GM23338 (cell line): Measurements from ENCODE around the gene SRM.

Experiments
- CTCF ChIP-seq, 2 experiments: fragments of 200-600 bp in 1 of 2; sonication (generic) in 1 of 2; conservative IDR thresholded peaks; 2 replicates each; pipeline versions ENCODE4 v1.5.1 to v1.6.1; 2016 to 2017; ENCODE audit warnings: antibody characterized with exemption in 2 of 2, low read depth in 2 of 2, mild to moderate bottlenecking in 2 of 2, moderate library complexity in 1 of 2
- EZH2 ChIP-seq: fragments of 200-600 bp; sonication (generic); IDR thresholded peaks from one replicate; pipeline ENCODE4 v1.8.0; 2017; ENCODE audit warnings: antibody characterized with exemption, mild to moderate bottlenecking, low read depth; ENCODE audit not compliant: unreplicated experiment
- EZH2phosphoT487 ChIP-seq: fragments of 200-600 bp; sonication (generic); IDR thresholded peaks from one replicate; pipeline ENCODE4 v1.8.1; 2018; ENCODE audit warnings: antibody characterized with exemption; ENCODE audit not compliant: unreplicated experiment
- POLR2AphosphoS5 ChIP-seq: IDR thresholded peaks from 2 replicates; pipeline ENCODE4 v1.6.1; 2016; ENCODE audit warnings: antibody characterized with exemption, low read depth
- REST ChIP-seq: IDR thresholded peaks from one replicate; pipeline ENCODE4 v1.6.1; 2018; ENCODE audit warnings: antibody characterized with exemption; ENCODE audit not compliant: unreplicated experiment
- STAT1 ChIP-seq: IDR thresholded peaks from one replicate; pipeline ENCODE4 v1.6.1; 2016; ENCODE audit warnings: antibody characterized with exemption; ENCODE audit not compliant: unreplicated experiment

GRCh38 chr1:11098931-11099309, 39.1 kb upstream of the SRM start:
- no peak for TF ChIP-seq REST
- TF ChIP-seq CTCF (conservative IDR thresholded peaks at IDR 0.05; ENCODE audit: low read depth in 2 of 2), result no peak
- TF ChIP-seq STAT1, result no peak
- TF ChIP-seq EZH2phosphoT487, result no peak
- no peak for TF ChIP-seq EZH2
- TF ChIP-seq POLR2AphosphoS5, result no peak
